GM12878 (cell line): ENCODE results near the gene MLIP. TPM values are rescaled to one million over a fixed set of nuclear protein-coding genes. Genes with fewer than 3 reads are reported as not detected.

ENCODE experiments used
- ATAC-seq: fragments of 200-7000 bp; cut with Tn5 transposase; 3 replicates; pipeline ENCODE4 v1.9.1; 2020; ENCODE audit warnings: mild to moderate bottlenecking, moderate library complexity
- BruUV-seq: library from RNA; stranded (reverse); fragments of 400-500 nt; replicated peaks from 2 replicates; lab custom pipeline; 2021; lab: Mats Ljungman, UMichigan
- CTCF ChIA-PET: fragments of 300-600 bp; sonication (Branson Sonifier 250); formaldehyde crosslinking; extraction: SDS; loops from one replicate; lab custom pipeline; 2021; ENCODE audit warnings: inconsistent platforms; lab: Yijun Ruan, JAX
- POLR2A ChIA-PET: fragments of 350-600 bp; formaldehyde crosslinking; extraction: SDS; loops from one replicate; lab custom pipeline; 2021; ENCODE audit warnings: inconsistent platforms; lab: Charles Lee
- RAD21 ChIA-PET: fragments of 300-600 bp; sonication (Branson Sonifier 250); formaldehyde crosslinking; loops from one replicate; lab custom pipeline; 2023; ENCODE audit warnings: antibody characterized with exemption; ENCODE audit not compliant: unreplicated experiment; lab: Charles Lee
- SMC1A ChIA-PET: fragments of 300-600 bp; sonication (Branson Sonifier 250); formaldehyde crosslinking; loops from one replicate; lab custom pipeline; 2023; ENCODE audit not compliant: unreplicated experiment, uncharacterized antibody; lab: Charles Lee
- DNase-seq: peaks from one replicate; pipeline ENCODE4 v3.0.0-alpha.2; 2011; ENCODE audit warnings: low read depth, low spot score
- FAIRE-seq: peaks from 3 replicates; lab custom pipeline; 2011; peaks lifted over from hg19 to GRCh38; lab: Jason Lieb, UNC
- H2AFZ ChIP-seq: 2 replicates; pipeline ENCODE4 v1.6.0; 2011; ENCODE audit warnings: low read depth, low read length, control low read depth; ENCODE audit not compliant: control insufficient read depth
- H3K27ac ChIP-seq: 2 replicates; pipeline ENCODE4 v1.5.1; 2011; ENCODE audit warnings: control low read depth; ENCODE audit not compliant: control insufficient read depth, insufficient read depth
- H3K27me3 ChIP-seq, 2 experiments: replicated peaks in 1 of 2; 2 replicates each; pipeline versions ENCODE4 v1.6.0 to v1.6.1; 2011; ENCODE audit warnings: low read length in 1 of 2; ENCODE audit not compliant: control insufficient read depth in 2 of 2, insufficient read depth in 2 of 2
- H3K36me3 ChIP-seq, 2 experiments: 2 replicates each; pipeline ENCODE4 v1.5.1; 2011; ENCODE audit warnings: low read length in 1 of 2; ENCODE audit not compliant: control insufficient read depth in 2 of 2, insufficient read depth in 2 of 2
- H3K4me1 ChIP-seq: 2 replicates; pipeline ENCODE4 v1.6.1; 2011; ENCODE audit warnings: mild to moderate bottlenecking, low read length, moderate library complexity, mixed read lengths; ENCODE audit not compliant: control insufficient read depth, insufficient read depth
- H3K4me2 ChIP-seq: 2 replicates; pipeline ENCODE4 v1.6.0; 2011; ENCODE audit warnings: control low read depth; ENCODE audit not compliant: control insufficient read depth, insufficient read depth
- H3K4me3 ChIP-seq: fragments of 200-600 bp; sonication (generic); 2 replicates; pipeline ENCODE4 v1.5.1; 2016
- H3K79me2 ChIP-seq: 2 replicates; pipeline ENCODE4 v1.6.0; 2011; ENCODE audit warnings: low read length; ENCODE audit not compliant: control insufficient read depth, insufficient read depth
- H3K9ac ChIP-seq: 2 replicates; pipeline ENCODE4 v1.8.0; 2011; ENCODE audit warnings: low read length, control low read depth, mixed read lengths; ENCODE audit not compliant: control insufficient read depth, insufficient read depth
- H3K9me3 ChIP-seq: replicated peaks from 3 replicates; pipeline ENCODE4 v1.5.1; 2011; ENCODE audit warnings: mild to moderate bottlenecking, low read length; ENCODE audit not compliant: control insufficient read depth, insufficient read depth
- H4K20me1 ChIP-seq: 2 replicates; pipeline ENCODE4 v1.6.0; 2011; ENCODE audit not compliant: control insufficient read depth, insufficient read depth
- CUX1 ChIP-seq: IDR thresholded peaks from 2 replicates; pipeline ENCODE4 v1.6.1; 2012; ENCODE audit warnings: improper control_type of control experiment, low read depth, low read length; ENCODE audit not compliant: insufficient replicate concordance
- ELK1 ChIP-seq: IDR thresholded peaks from 2 replicates; pipeline ENCODE4 v1.6.1; 2012; ENCODE audit warnings: low read depth, low read length, improper control_type of control experiment
- FOXM1 ChIP-seq: IDR thresholded peaks from 2 replicates; pipeline ENCODE4 v1.6.1; 2012; ENCODE audit warnings: low read depth, mild to moderate bottlenecking, inconsistent platforms, low read length, moderate library complexity
- LARP7 ChIP-seq: fragments of 450-650 bp; IDR thresholded peaks from 2 replicates; pipeline ENCODE4 v1.6.1; 2017; ENCODE audit warnings: mild to moderate bottlenecking
- MLLT1 ChIP-seq: fragments of 450-650 bp; IDR thresholded peaks from 2 replicates; pipeline ENCODE4 v1.6.1; 2016; ENCODE audit warnings: mild to moderate bottlenecking
- RUNX3 ChIP-seq: IDR thresholded peaks from 2 replicates; pipeline ENCODE4 v1.6.1; 2012; ENCODE audit warnings: low read length, inconsistent platforms
- SIN3A ChIP-seq: IDR thresholded peaks from 2 replicates; pipeline ENCODE4 v1.6.1; 2012; ENCODE audit warnings: low read depth, low read length, improper control_type of control experiment
- SMARCA5 ChIP-seq: fragments of 450-650 bp; IDR thresholded peaks from 2 replicates; pipeline ENCODE4 v1.6.1; 2017; ENCODE audit warnings: mild to moderate bottlenecking
- TCF3 ChIP-seq: IDR thresholded peaks from 2 replicates; pipeline ENCODE4 v1.6.1; 2012; ENCODE audit warnings: low read depth, mild to moderate bottlenecking, low read length, borderline replicate concordance; ENCODE audit not compliant: insufficient read depth
- ZBED1 ChIP-seq: IDR thresholded peaks from 2 replicates; pipeline ENCODE4 v1.6.1; 2016; ENCODE audit warnings: borderline replicate concordance
- WGBS: methylation state at CpG from one replicate; pipeline ENCODE4 v1.1.6; 2016; ENCODE audit warnings: low lambda C conversion rate; ENCODE audit not compliant: insufficient replicate concordance, insufficient coverage; ENCODE audit errors: missing lambda C conversion rate; 5-methylcytosine and 5-hydroxymethylcytosine counted together
- in situ Hi-C: fragments of 300-500 bp; cut with MboI; formaldehyde crosslinking; loops from 9 replicates; pipeline ENCODE4 v1.14.3; 2018; ENCODE audit warnings: mixed read lengths
- intact Hi-C: fragments of 100-400 bp; cut with micrococcal nuclease; formaldehyde crosslinking; loops from one replicate; pipeline ENCODE4 v1.14.2; 2022; ENCODE audit not compliant: unreplicated experiment
- polyA plus RNA-seq, 11 experiments: library from polyadenylated mRNA; depleted of rRNA in 4 of 11; unstranded in 6 of 11; stranded (reverse) in 5 of 11; fragments of >200 nt; fragmentation: Nextera tagmentation in 4 of 11; fragmentation: Illumina TruSeq in 1 of 11; extraction: Ambion mirVana in 4 of 11; extraction: Trizol in 1 of 11; gene quantifications; 1 replicate in 1 of 11; 2 replicates in 10 of 11; pipeline versions ENCODE4 v1.2.1 to v1.2.3, GENCODE V29; 2011 to 2016; ENCODE audit warnings: inconsistent platforms in 2 of 11, missing spikeins in 2 of 11, low read depth in 1 of 11
- total RNA-seq, 4 experiments: library from RNA; depleted of rRNA in 3 of 4; stranded (reverse); fragments of >200 nt in 3 of 4; fragmentation: Illumina TruSeq in 1 of 4; extraction: Trizol in 1 of 4; gene quantifications; 2 replicates each; pipeline versions ENCODE4 v1.2.1 to v1.2.3, GENCODE V29; 2013 to 2021

MLIP gene
- total and polyA plus RNA-seq, 10 of the 15 experiments (the other 5 are each of a cell fraction or from before 2014, with no cell fraction given): not detected

- 26% methylated on average over 2 of the region's 3 CpGs for WGBS
- no peak overlapping the region for H3K4me3 ChIP-seq
- TF ChIP-seq RUNX3 (no peak), FOXM1 (no peak)
- TF ChIP-seq, all 136 proteins: peak for 0
- intact Hi-C loops: no loop called here
- Histone ChIP-seq H3K9ac (no peak overlapping the region), H3K4me2 (no peak overlapping the region), H4K20me1 (no peaks in the 10 kb centered on the region; the same call in 1 of the 2 replicates), H3K79me2 (no peaks in the 10 kb centered on the region), H3K4me1 (no peaks in the 10 kb centered on the region), H3K27me3 (no peaks in the 10 kb centered on the region), H2AFZ (no peak overlapping the region), H3K27ac (no peak overlapping the region), H3K9me3 (no peaks in the 10 kb centered on the region), H3K36me3 (no peaks in the 10 kb centered on the region)
- ChIA-PET SMC1A (no interaction called here), POLR2A (no interaction called here), RAD21 (no interaction called here), CTCF (no interaction called here)
- no TSS peak for BruUV-seq
- DNase-seq: no peak
- ATAC-seq: no peak
- in situ Hi-C loops: no loop called here
- FAIRE-seq: no peak
Observed at GRCh38 chr6:54109586-54109985, 1.7 kb upstream of the MLIP start.

GRCh38 chr6:54112151-54112650 is 958 bp downstream of the MLIP start:
- SMC1A ChIA-PET: interaction anchor here (0.6 kb wide), 1 partner anchor 183 kb away, joined by 3 read pairs; no protein-coding TSS in a partner anchor
- RAD21 ChIA-PET: no interaction called here
- no peak overlapping the region for H3K4me2 ChIP-seq
- BruUV-seq: no TSS peak
- DNase-seq: no peak
- no peaks in the 10 kb centered on the region for H3K27me3 ChIP-seq
- CTCF ChIA-PET: no interaction called here
- FAIRE-seq: no peak
- POLR2A ChIA-PET: no interaction called here
- ATAC-seq: no peak
- intact Hi-C loops (no loop called here), in situ Hi-C loops (no loop called here)
- 0% methylated on average over 1 of the region's 1 CpG for WGBS
- no peak overlapping the region for H2AFZ ChIP-seq
- no peak overlapping the region for H3K9ac ChIP-seq
- H3K9me3 ChIP-seq: no peaks in the 10 kb centered on the region
- no peaks in the 10 kb centered on the region for H3K4me1 ChIP-seq
- H3K4me3 ChIP-seq: no peak overlapping the region
- no peak overlapping the region for H3K27ac ChIP-seq
- no peaks in the 10 kb centered on the region for H3K36me3 ChIP-seq
- no peaks in the 10 kb centered on the region for H4K20me1 ChIP-seq
- H3K79me2 ChIP-seq: no peaks in the 10 kb centered on the region
- TF ChIP-seq SIN3A (no peak), CUX1 (no peak), SMARCA5 (no peak), ZBED1 (no peak), MLLT1 (no peak), TCF3 (no peak), LARP7 (no peak), ELK1 (no peak)
